BLaER1 (cell line): Measurements from ENCODE around the gene FIBCD1.
"Not testable (repeated sequence)": the region's sequence is repeated elsewhere in the genome, so short reads cannot be mapped to it uniquely, and the experiment has no call there.

Source experiments
- H3K27ac ChIP-seq: shearing (Covaris generic); formaldehyde crosslinking; 2 replicates; pipeline ENCODE4 v1.8.1; 2022
- H3K27me3 ChIP-seq: shearing (Covaris generic); formaldehyde crosslinking; 2 replicates; pipeline ENCODE4 v1.8.1; 2022
- H3K36me3 ChIP-seq: shearing (Covaris generic); formaldehyde crosslinking; 2 replicates; pipeline ENCODE4 v1.8.1; 2022
- H3K4me1 ChIP-seq: shearing (Covaris generic); formaldehyde crosslinking; 2 replicates; pipeline ENCODE4 v1.8.1; 2022
- H3K4me2 ChIP-seq: shearing (Covaris generic); formaldehyde crosslinking; 2 replicates; pipeline ENCODE4 v1.8.1; 2022
- H3K4me3 ChIP-seq: shearing (Covaris generic); formaldehyde crosslinking; 2 replicates; pipeline ENCODE4 v1.8.1; 2022
- H3K9ac ChIP-seq: shearing (Covaris generic); formaldehyde crosslinking; 2 replicates; pipeline ENCODE4 v1.8.1; 2022
- H3K9me3 ChIP-seq: shearing (Covaris generic); formaldehyde crosslinking; 2 replicates; pipeline ENCODE4 v1.8.1; 2022
- H4K20me1 ChIP-seq: shearing (Covaris generic); formaldehyde crosslinking; 2 replicates; pipeline ENCODE4 v1.8.1; 2022
- Cebpa-rat ChIP-seq: shearing (Covaris generic); IDR thresholded peaks from 2 replicates; pipeline ENCODE4 v1.8.1; 2022

The FIBCD1 gene

GRCh38 chr9:130963337-130963908, 24.4 kb upstream of the FIBCD1 start:
- Histone ChIP-seq H3K36me3 (no peaks in the 10 kb centered on the region), H3K27ac (no peak overlapping the region), H3K27me3 (no peaks in the 10 kb centered on the region), H3K9me3 (peaks cover 27% of the 10 kb centered on the region), H4K20me1 (no peaks in the 10 kb centered on the region), H3K4me2 (no peak overlapping the region), H3K4me1 (peaks cover 11% of the 10 kb centered on the region), H3K9ac (no peak overlapping the region), H3K4me3 (no peak overlapping the region)
- TF ChIP-seq Cebpa-rat, result no peak

DNA sequence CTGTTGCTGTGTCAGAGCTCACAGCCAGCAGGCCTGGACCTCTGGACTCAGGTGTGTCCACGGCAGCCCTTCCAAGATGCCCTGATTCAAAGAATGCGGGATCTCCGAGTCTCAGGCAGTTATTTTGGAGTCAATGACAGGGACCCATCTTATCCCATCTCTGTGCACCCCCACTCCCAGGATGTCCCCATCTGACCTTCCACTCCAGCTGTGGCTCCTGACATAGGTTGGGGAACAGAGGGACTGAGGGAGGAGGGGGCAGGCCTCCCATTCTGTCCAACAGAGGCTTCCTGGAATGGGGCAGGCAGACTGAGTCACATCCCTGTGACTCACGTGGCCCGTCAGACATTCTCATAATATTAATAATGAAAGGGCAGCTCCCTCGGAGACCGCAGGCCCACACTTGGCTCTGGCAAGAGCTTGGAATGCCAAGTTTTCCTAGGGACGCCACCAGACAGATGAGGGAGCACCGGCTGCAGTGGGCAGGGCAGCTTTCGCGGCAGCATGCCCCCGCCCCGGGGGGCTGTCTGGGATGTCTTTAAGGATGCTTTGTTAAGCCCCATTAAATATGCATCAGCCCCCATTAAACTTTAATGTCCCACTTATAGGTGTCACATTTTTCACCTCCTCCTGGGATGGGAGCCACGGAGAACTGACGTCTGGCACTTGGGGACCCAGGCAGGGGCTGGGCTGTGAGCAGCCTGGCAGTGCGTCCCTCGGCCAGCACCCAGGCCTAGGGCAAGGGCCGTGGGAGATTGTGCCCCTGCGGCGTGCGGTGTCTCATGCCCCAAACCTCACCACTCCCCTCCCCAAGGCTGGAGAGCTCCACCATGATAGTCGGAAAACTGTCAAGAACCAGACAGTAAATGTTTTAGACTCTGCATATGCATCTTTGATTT, 23.6 kb upstream of the FIBCD1 start:
- TF ChIP-seq Cebpa-rat, result no peak
- Histone ChIP-seq H3K4me1 (peaks cover 10% of the 10 kb centered on the region), H3K27ac (no peak overlapping the region), H3K9ac (no peak overlapping the region), H3K4me2 (no peak overlapping the region), H3K9me3 (peaks cover 28% of the 10 kb centered on the region), H3K36me3 (no peaks in the 10 kb centered on the region), H3K27me3 (no peaks in the 10 kb centered on the region), H3K4me3 (no peak overlapping the region), H4K20me1 (no peaks in the 10 kb centered on the region)

DNA sequence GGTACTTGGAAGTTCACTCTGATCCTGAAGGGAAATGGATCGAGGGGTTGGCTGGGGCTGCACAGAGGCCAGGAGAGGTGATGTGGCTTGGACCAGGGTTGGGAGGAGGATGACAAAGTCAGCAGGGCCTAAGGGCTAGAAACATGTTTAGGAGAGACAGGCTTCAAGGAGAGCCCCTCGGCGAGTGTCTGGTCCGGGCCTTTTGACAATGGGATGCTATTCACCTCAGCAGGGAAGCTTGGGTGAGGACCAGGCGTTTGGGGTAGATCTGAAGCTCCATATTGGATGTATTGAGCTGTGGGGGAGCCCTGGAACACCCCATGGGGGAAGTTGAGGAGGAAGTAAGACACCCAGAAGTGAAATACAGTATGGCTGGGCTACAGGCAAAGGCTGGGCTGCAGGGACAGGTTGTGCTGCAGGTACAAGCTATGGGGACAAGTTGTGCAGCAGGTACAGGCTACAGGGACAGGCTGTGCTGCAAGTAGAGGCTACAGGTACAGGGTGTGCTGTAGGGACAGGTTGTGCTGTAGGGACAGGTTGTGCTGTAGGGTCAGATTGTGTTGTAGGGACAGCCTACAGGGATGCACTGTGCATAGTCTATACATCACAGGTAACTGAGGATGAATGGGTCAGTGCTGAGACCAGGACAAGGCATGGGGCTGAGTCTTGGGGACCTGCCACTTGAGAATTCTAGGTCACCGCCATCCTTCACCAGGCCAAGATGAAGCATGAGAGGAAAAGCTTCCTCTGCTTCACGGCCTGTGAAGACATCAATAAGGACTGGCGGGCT, 22.7 kb upstream of the FIBCD1 start:
- H3K27ac ChIP-seq, result no peak overlapping the region
- no peaks in the 10 kb centered on the region for H4K20me1 ChIP-seq
- no peak overlapping the region for H3K4me3 ChIP-seq
- H3K4me2 ChIP-seq, result no peak overlapping the region
- no peak for TF ChIP-seq Cebpa-rat
- peaks cover under 1% of the 10 kb centered on the region; the same call in 1 of the 2 replicates for H3K4me1 ChIP-seq
- H3K36me3 ChIP-seq, result no peaks in the 10 kb centered on the region
- H3K9ac ChIP-seq, result no peak overlapping the region
- no peaks in the 10 kb centered on the region for H3K27me3 ChIP-seq
- H3K9me3 ChIP-seq, result peaks cover 28% of the 10 kb centered on the region

- Histone ChIP-seq H3K27me3 (no peaks in the 10 kb centered on the region), H3K9me3 (peaks cover 28% of the 10 kb centered on the region), H3K36me3 (no peaks in the 10 kb centered on the region), H3K27ac (no peak overlapping the region), H3K4me1 (no peaks in the 10 kb centered on the region), H4K20me1 (no peaks in the 10 kb centered on the region), H3K9ac (no peak overlapping the region), H3K4me3 (no peak overlapping the region), H3K4me2 (no peak overlapping the region)
- no peak for TF ChIP-seq Cebpa-rat
These were observed 21.7 kb upstream of the FIBCD1 start for GRCh38 chr9:130960522-130961378.

GRCh38 chr9:130959809-130960334, 20.8 kb upstream of the FIBCD1 start:
- Histone ChIP-seq H3K9me3 (peaks cover 28% of the 10 kb centered on the region), H3K4me3 (no peak overlapping the region), H3K4me2 (no peak overlapping the region), H3K9ac (no peak overlapping the region), H3K27me3 (no peaks in the 10 kb centered on the region), H3K4me1 (no peaks in the 10 kb centered on the region), H3K36me3 (no peaks in the 10 kb centered on the region), H4K20me1 (no peaks in the 10 kb centered on the region), H3K27ac (no peak overlapping the region)
- no peak for TF ChIP-seq Cebpa-rat

- H3K9me3 ChIP-seq, result peaks cover 18% of the 10 kb centered on the region
- not testable (repeated sequence) for H3K27me3 ChIP-seq, H3K27ac ChIP-seq, H3K4me3 ChIP-seq, H4K20me1 ChIP-seq, H3K36me3 ChIP-seq, H3K9ac ChIP-seq, H3K4me1 ChIP-seq, H3K4me2 ChIP-seq
These were observed 19.5 kb upstream of the FIBCD1 start for GRCh38 chr9:130958564-130958963.

- H3K9ac ChIP-seq, result no peak overlapping the region
- no peaks in the 10 kb centered on the region for H3K4me1 ChIP-seq
- no peaks in the 10 kb centered on the region for H3K27me3 ChIP-seq
- no peak overlapping the region for H3K4me3 ChIP-seq
- H4K20me1 ChIP-seq, result no peaks in the 10 kb centered on the region
- no peak for TF ChIP-seq Cebpa-rat
- H3K27ac ChIP-seq, result no peak overlapping the region
- H3K9me3 ChIP-seq, result peaks cover 17% of the 10 kb centered on the region
- H3K36me3 ChIP-seq, result no peaks in the 10 kb centered on the region
- no peak overlapping the region for H3K4me2 ChIP-seq
These were observed 18.6 kb upstream of the FIBCD1 start for GRCh38 chr9:130957451-130958203.

DNA sequence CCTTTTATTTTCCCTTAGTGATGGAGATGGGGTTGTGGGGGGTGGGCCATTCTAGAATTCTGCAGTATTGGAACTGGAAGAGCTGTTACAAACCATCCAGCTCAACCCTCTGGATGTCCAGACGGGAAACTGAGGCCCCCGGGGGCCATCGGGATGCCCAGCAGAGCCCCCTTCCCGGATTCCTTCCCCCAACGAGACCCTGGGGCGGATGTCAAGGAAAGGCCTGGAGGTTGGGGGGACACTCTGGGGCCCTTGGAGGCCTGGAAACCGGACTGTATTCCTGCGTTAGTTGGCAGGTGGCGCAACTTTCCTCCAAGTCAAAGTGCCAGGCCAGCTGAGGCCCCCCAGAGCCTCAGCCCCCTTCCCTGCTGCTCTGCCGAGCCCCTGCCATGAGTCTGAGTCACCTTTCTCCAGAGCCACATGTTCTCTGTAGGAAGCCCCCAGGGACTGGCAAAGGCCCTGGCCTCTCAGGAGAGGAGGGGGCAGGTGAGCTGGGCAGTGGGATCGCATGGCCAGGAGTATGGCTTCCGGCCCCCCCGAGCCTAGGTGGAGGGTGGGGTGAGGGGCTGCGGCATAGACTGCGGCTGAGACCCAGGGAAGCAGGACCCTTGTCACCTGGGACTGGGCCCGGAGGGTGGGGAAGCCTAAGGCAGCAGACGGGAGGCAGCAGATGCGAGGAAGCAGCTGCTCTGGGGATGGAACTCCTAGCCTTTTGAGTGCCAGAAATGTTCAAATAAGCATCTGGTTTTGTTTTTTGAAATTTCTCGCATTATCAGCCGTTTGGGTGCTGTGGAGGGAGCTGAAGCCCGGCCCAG, 17.8 kb upstream of the FIBCD1 start:
- no peak for TF ChIP-seq Cebpa-rat
- Histone ChIP-seq H3K4me3 (no peak overlapping the region), H3K9ac (no peak overlapping the region), H3K4me1 (no peaks in the 10 kb centered on the region), H3K4me2 (no peak overlapping the region), H3K36me3 (no peaks in the 10 kb centered on the region), H4K20me1 (no peaks in the 10 kb centered on the region), H3K27me3 (no peaks in the 10 kb centered on the region), H3K9me3 (peaks cover 17% of the 10 kb centered on the region), H3K27ac (no peak overlapping the region)
